Liver (tissue), 9 donors: ENCODE results near the gene ARHGAP6. TPM values are rescaled to one million over a fixed set of nuclear protein-coding genes. Genes with fewer than 3 reads are reported as not detected.

Experiments
- DNase-seq: peaks from one replicate; pipeline ENCODE4 v3.0.0-alpha.2; 2017; ENCODE audit warnings: low spot score
- H3K27ac ChIP-seq, 2 donors: one replicate each; pipeline ENCODE4 v1.7.0; 2013; ENCODE audit warnings: inconsistent platforms in 2 of 2, low read length in 2 of 2, control low read depth in 1 of 2, low read depth in 1 of 2, mild to moderate bottlenecking in 1 of 2
- H3K27me3 ChIP-seq, 4 donors: one replicate each; pipeline versions ENCODE4 v1.6.1 to v1.7.0; 2013; ENCODE audit warnings: low read length in 3 of 4, inconsistent platforms in 1 of 4, mild to moderate bottlenecking in 1 of 4, moderate library complexity in 1 of 4; ENCODE audit not compliant: control insufficient read depth in 4 of 4, insufficient read depth in 4 of 4
- H3K36me3 ChIP-seq, 4 donors: one replicate each; pipeline versions ENCODE4 v1.6.1 to v1.7.0; 2013; ENCODE audit warnings: low read length in 3 of 4, mild to moderate bottlenecking in 3 of 4, low read depth in 1 of 4, moderate library complexity in 1 of 4; ENCODE audit not compliant: control insufficient read depth in 4 of 4, insufficient read depth in 3 of 4
- H3K4me1 ChIP-seq, 4 donors: one replicate each; pipeline versions ENCODE4 v1.6.1 to v1.7.0; 2013; ENCODE audit warnings: low read length in 3 of 4, mild to moderate bottlenecking in 3 of 4, moderate library complexity in 1 of 4; ENCODE audit not compliant: control insufficient read depth in 4 of 4, insufficient read depth in 4 of 4
- H3K4me3 ChIP-seq, 3 donors: one replicate each; pipeline versions ENCODE4 v1.6.1 to v1.7.0; 2013; ENCODE audit warnings: low read length in 3 of 3, control low read depth in 1 of 3, low read depth in 1 of 3, mild to moderate bottlenecking in 1 of 3
- H3K9ac ChIP-seq, 2 donors: one replicate each; pipeline ENCODE4 v1.7.0; 2013; ENCODE audit warnings: low read length in 2 of 2, mild to moderate bottlenecking in 2 of 2, moderate library complexity in 2 of 2, control low read depth in 1 of 2, low read depth in 1 of 2
- H3K9me3 ChIP-seq, 4 donors: one replicate each; pipeline versions ENCODE4 v1.6.1 to v1.7.0; 2013; ENCODE audit warnings: low read length in 3 of 4; ENCODE audit not compliant: control insufficient read depth in 4 of 4
- ATF3 ChIP-seq: IDR thresholded peaks from 2 replicates; pipeline ENCODE4 v1.6.1; 2016; ENCODE audit warnings: antibody characterized with exemption
- CTCF ChIP-seq: fragments of 150-350 bp; IDR thresholded peaks from 2 replicates; pipeline ENCODE4 v1.5.1; 2017; ENCODE audit warnings: improper control_type of control experiment, low read depth, low read length; ENCODE audit not compliant: missing input control
- EGR1 ChIP-seq, 2 donors: IDR thresholded peaks; 2 replicates each; pipeline ENCODE4 v1.6.1; 2016 to 2018; ENCODE audit warnings: antibody characterized with exemption in 2 of 2, low read depth in 2 of 2
- FOXA1 ChIP-seq: IDR thresholded peaks from 2 replicates; pipeline ENCODE4 v1.6.1; 2016; ENCODE audit warnings: antibody characterized with exemption
- FOXA2 ChIP-seq: IDR thresholded peaks from 2 replicates; pipeline ENCODE4 v1.6.1; 2016; ENCODE audit warnings: antibody characterized with exemption
- HNF4A ChIP-seq, 2 donors: conservative IDR thresholded peaks; 2 replicates each; pipeline ENCODE4 v1.6.1; 2016; ENCODE audit warnings: antibody characterized with exemption in 2 of 2, mild to moderate bottlenecking in 2 of 2
- HNF4G ChIP-seq: IDR thresholded peaks from 2 replicates; pipeline ENCODE4 v1.6.1; 2016; ENCODE audit warnings: antibody characterized with exemption
- MAX ChIP-seq: IDR thresholded peaks from 2 replicates; pipeline ENCODE4 v1.6.1; 2016; ENCODE audit warnings: antibody characterized with exemption
- NR2F2 ChIP-seq: IDR thresholded peaks from 2 replicates; pipeline ENCODE4 v1.6.1; 2016; ENCODE audit warnings: antibody characterized with exemption
- RAD21 ChIP-seq, 2 donors: IDR thresholded peaks; 2 replicates each; pipeline ENCODE4 v1.6.1; 2016; ENCODE audit warnings: antibody characterized with exemption in 2 of 2, mild to moderate bottlenecking in 2 of 2
- REST ChIP-seq: IDR thresholded peaks from 2 replicates; pipeline ENCODE4 v1.6.1; 2016; ENCODE audit warnings: antibody characterized with exemption, mild to moderate bottlenecking
- RXRA ChIP-seq, 2 donors: IDR thresholded peaks; 2 replicates each; pipeline ENCODE4 v1.6.1; 2017 to 2018; ENCODE audit warnings: antibody characterized with exemption in 2 of 2, mild to moderate bottlenecking in 1 of 2
- SP1 ChIP-seq: IDR thresholded peaks from 2 replicates; pipeline ENCODE4 v1.6.1; 2018; ENCODE audit warnings: antibody characterized with exemption, mild to moderate bottlenecking
- TAF1 ChIP-seq: conservative IDR thresholded peaks from 2 replicates; pipeline ENCODE4 v1.6.1; 2016; ENCODE audit warnings: antibody characterized with exemption, mild to moderate bottlenecking
- YY1 ChIP-seq: IDR thresholded peaks from 2 replicates; pipeline ENCODE4 v1.6.1; 2016; ENCODE audit warnings: antibody characterized with exemption, mild to moderate bottlenecking
- ZBTB33 ChIP-seq: IDR thresholded peaks from 2 replicates; pipeline ENCODE4 v1.6.1; 2016; ENCODE audit warnings: antibody characterized with exemption
- whole genome bisulfite sequencing: extraction: QIAGEN DNeasy Blood & Tissue Kit; methylation state at CpG from one replicate; pipeline ENCODE4 v1.1.7; 2013; 5-methylcytosine and 5-hydroxymethylcytosine counted together
- polyA plus RNA-seq, 2 donors: library from polyadenylated mRNA; stranded (reverse) in 1 of 2; unstranded in 1 of 2; fragments of 200-250 nt in 1 of 2; fragments of >200 nt in 1 of 2; fragmentation: Nextera tagmentation in 1 of 2; extraction: Ambion mirVana in 1 of 2; gene quantifications; one replicate each; pipeline versions ENCODE4 v1.2.1 to v1.2.3, GENCODE V29; 2013 to 2015
- total RNA-seq, 2 donors: library from RNA; depleted of rRNA; stranded (reverse); fragments of >200 nt; gene quantifications; one replicate each; pipeline ENCODE4 v1.2.3, GENCODE V29; 2014
- donor health status: healthy.
- donor health status: healthy.
- donor health status: healthy.
- donor health status: healthy.
- donor health status: healthy.

The ARHGAP6 gene
- total and polyA plus RNA-seq, 4 donors, result 0.10 to 2.2 (median 0.65) TPM

- no peaks in the 10 kb centered on the region for H3K36me3 ChIP-seq
- no peaks in the 10 kb centered on the region for H3K9me3 ChIP-seq
- no peaks in the 10 kb centered on the region for H3K27me3 ChIP-seq
- TF ChIP-seq REST, result no peak
- TF ChIP-seq FOXA2, result no peak
- no peak for TF ChIP-seq TAF1
- no peak for TF ChIP-seq FOXA1
- TF ChIP-seq EGR1 (IDR thresholded peaks at IDR 0.05; ENCODE audit: low read depth in 2 of 2), result no peak
- TF ChIP-seq NR2F2, result no peak
- no peak for TF ChIP-seq RXRA (IDR thresholded peaks at IDR 0.05)
- no peak for TF ChIP-seq SP1
- no peak for TF ChIP-seq ATF3
- TF ChIP-seq YY1, result no peak
- TF ChIP-seq ZBTB33, result no peak
- TF ChIP-seq HNF4A (conservative IDR thresholded peaks at IDR 0.05), result no peak
- TF ChIP-seq MAX, result no peak
- no peak for TF ChIP-seq RAD21 (IDR thresholded peaks at IDR 0.05)
- no peak for TF ChIP-seq HNF4G
- TF ChIP-seq CTCF, result no peak
- H3K4me1 ChIP-seq, result peaks cover 0 to 4% (median 0%) of the 10 kb centered on the region in 4 donors
- no peak overlapping the region for H3K4me3 ChIP-seq
- H3K9ac ChIP-seq, result no peak overlapping the region
- no peak overlapping the region for H3K27ac ChIP-seq
- DNase-seq, result no peak
Measured at GRCh38 chrX:11474576-11474975, 191.1 kb downstream of the ARHGAP6 start.

GRCh38 chrX:11474021-11474420 is 191.7 kb downstream of the ARHGAP6 start:
- no peak overlapping the region for H3K4me3 ChIP-seq
- 95% methylated on average over 1 of the region's 1 CpG for WGBS

More at GRCh38 chrX:11474021-11474420, 191.7 kb downstream of the ARHGAP6 start:
- Histone ChIP-seq H3K4me1 (peaks cover 0 to 4% (median 0%) of the 10 kb centered on the region in 4 donors), H3K9ac (no peak overlapping the region), H3K27ac (no peak overlapping the region), H3K9me3 (no peaks in the 10 kb centered on the region), H3K36me3 (no peaks in the 10 kb centered on the region), H3K27me3 (no peaks in the 10 kb centered on the region)
- no peak for DNase-seq
- no peak for TF ChIP-seq RXRA (IDR thresholded peaks at IDR 0.05)
